Spleen (tissue), 7 donors: ENCODE data around the gene PPL.
"Not testable (repeated sequence)": the region's sequence is repeated elsewhere in the genome, so short reads cannot be mapped to it uniquely, and the experiment has no call there.

Experiments
- POLR2AphosphoS5 ChIP-seq, 3 donors: sonication (generic); formaldehyde crosslinking; IDR thresholded peaks; one replicate each; pipeline ENCODE4 v1.5.1; 2017; ENCODE audit warnings: antibody characterized with exemption in 3 of 3
- TF ChIP-seq, protein P1 (sequence below), 11 experiments: fragments of 200-600 bp in 7 of 11; fragments of 450-650 bp in 4 of 11; sonication (generic) in 4 of 11; IDR thresholded peaks in 8 of 11; conservative IDR thresholded peaks in 3 of 11; 1 replicate in 7 of 11; 2 replicates in 4 of 11; pipeline versions ENCODE4 v1.4.0 to v1.8.0; 2016 to 2021; ENCODE audit warnings: antibody characterized with exemption in 11 of 11, inconsistent platforms in 4 of 11, mild to moderate bottlenecking in 1 of 11
- donor health status: DM: no; HTN: no; CAD: no; lungs with moderate emphysema.
- donor health status: DM: no; HTN: no; CAD: no.
- donor health status: DM: no; HTN: no; CAD: no.

DNA sequence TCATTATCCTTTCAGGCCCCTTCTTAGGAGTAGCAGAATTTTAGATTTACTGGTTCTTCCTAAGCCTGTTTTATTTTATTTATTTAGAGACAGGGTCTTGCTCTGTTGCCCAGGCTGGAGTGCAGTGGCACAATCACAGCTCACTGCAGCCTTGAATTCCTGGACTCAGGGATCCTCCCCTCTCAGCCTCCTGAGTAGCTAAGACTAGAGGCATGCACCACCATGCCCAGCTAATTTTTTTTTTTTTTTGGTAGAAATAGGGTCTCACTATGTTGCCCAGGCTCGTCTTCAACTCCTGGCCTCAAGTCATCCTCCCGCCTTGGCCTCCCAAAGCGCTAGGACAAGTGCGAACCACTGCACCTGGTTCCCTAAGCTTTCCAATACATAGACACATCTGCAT is 7.3 kb downstream of the PPL start:
- TF ChIP-seq, protein P1, sequence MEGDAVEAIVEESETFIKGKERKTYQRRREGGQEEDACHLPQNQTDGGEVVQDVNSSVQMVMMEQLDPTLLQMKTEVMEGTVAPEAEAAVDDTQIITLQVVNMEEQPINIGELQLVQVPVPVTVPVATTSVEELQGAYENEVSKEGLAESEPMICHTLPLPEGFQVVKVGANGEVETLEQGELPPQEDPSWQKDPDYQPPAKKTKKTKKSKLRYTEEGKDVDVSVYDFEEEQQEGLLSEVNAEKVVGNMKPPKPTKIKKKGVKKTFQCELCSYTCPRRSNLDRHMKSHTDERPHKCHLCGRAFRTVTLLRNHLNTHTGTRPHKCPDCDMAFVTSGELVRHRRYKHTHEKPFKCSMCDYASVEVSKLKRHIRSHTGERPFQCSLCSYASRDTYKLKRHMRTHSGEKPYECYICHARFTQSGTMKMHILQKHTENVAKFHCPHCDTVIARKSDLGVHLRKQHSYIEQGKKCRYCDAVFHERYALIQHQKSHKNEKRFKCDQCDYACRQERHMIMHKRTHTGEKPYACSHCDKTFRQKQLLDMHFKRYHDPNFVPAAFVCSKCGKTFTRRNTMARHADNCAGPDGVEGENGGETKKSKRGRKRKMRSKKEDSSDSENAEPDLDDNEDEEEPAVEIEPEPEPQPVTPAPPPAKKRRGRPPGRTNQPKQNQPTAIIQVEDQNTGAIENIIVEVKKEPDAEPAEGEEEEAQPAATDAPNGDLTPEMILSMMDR (IDR thresholded peaks at IDR 0.05 in 8 of 11, conservative IDR thresholded peaks at IDR 0.05 in 3 of 11) = not testable (repeated sequence)
- TF ChIP-seq POLR2AphosphoS5 (IDR thresholded peaks at IDR 0.05) = not testable (repeated sequence)
